ENCODE results near the gene HMX1.
A peak's percentile ranks its signal among the peaks of the same experiment; 100 is the strongest.

HMX1 gene

DNA sequence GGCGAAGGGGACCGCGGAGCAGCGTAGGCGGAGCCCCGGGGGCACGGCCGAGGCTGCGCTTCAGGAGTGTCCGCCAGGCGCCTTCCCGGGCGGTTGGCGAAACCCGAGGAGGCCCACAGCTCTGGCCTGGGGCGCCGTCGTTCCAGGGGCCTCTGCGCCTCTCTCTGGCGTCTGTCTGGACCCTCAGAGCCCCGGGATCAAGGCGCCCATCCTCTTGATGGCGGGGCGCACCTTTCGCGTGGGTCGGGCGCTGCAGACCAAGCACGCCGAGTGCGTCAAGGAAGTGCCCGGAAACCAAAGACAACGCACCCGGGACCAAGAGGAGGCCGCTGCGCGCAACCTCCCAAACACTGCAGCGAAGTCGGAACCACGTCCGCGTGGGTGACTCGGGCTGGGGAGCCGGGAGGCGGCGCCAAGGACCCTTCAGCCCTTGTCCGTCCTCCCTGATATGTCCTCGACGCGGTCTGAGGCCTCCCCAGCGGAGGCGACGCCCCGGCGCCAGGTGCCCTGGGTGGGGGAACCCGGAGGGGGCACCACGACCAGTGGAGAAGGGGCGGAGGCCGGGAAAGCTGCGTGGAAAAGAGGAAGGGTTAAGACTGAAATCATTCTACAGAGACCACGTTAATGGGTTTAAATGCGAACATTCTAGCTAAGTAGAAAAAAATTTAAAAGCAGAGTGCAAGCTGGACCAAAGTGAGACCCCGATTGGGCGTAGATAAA is 9.9 kb downstream of the HMX1 start:
- no peak for DNase-seq (ENCODE audit: low read depth)
- no peak overlapping the region for H3K4me3 ChIP-seq (ENCODE audit: low read depth, low read length)

GRCh38 chr4:8860892-8861575 is 10.6 kb downstream of the HMX1 start:
- H3K4me3 ChIP-seq (ENCODE audit: low read depth, low read length), result no peak overlapping the region
- no peak for DNase-seq (ENCODE audit: low read depth)

DNA sequence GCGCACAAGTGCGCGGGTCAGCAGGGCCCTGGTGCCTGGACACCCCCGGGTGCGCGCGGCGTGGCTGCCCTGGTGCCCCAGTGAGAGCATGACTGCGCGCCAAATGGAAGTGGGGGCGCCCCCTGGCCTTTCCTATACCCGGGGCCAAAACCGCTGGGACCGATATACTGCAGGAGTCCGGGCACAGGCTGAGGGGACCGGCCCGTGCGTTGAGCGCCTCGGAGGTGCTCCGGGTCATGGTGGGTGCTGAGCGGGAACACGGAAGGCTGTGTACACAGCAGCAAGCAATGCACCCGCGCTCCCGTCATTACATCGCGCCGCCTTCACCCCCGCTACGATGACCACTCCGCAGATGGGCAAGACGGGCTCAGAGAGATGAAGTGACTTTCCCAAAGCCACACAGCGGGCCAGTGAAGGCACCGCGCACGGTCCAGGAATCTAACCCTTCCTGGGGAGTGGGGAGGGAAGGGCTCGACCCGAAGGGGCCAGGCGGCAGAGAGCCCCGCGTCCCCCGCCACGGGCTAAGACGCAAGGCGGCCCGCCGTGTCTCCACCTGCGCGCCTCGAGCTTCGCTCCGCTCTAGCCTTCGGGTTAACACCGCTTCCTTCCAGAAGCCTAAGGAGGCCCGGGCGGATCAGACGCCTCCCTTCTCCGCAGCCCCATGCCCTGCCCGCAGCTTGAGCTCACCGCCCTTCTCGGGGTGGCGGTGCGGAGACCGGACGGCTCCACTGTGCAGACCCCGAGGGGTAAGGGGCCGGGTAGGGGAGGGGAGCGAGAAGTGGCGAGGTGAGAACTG is 11.3 kb downstream of the HMX1 start:
- no peak overlapping the region for H3K4me3 ChIP-seq (ENCODE audit: low read depth, low read length)
- no peak for DNase-seq (ENCODE audit: low read depth)

DNA sequence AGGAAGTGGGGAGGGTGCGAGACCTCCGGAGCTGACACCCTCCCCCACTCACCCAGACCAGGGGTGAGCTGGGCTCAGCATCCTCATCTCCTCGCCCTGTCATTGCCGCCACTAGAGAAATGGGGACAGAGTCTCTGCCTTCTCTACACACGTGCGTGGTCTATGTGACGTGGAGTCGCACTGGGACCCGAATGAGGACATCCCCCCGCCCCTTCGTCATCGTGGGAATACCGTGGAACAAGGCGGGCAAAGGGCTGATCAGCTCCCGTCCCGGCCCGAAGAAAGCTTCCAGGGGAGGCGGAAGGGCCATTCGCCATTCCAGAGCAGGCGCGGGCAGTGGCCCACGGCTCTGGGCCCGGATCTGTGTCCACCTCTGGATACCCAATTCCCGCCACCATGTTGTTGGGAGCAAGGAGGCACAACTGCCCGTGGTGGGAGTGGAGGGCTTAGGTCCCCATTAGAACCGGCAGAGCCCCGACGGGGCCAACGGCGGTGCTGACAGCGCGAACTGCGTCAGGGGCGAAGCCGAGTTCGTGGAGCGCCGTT is 12.0 kb downstream of the HMX1 start:
- no peak for DNase-seq (ENCODE audit: low read depth)
- no peak overlapping the region for H3K4me3 ChIP-seq (ENCODE audit: low read depth, low read length)

- no peak overlapping the region for H3K4me3 ChIP-seq (ENCODE audit: low read depth, low read length)
- DNase-seq (ENCODE audit: low read depth), result no peak
Measured at GRCh38 chr4:8858701-8859210, 12.9 kb downstream of the HMX1 start.

DNA sequence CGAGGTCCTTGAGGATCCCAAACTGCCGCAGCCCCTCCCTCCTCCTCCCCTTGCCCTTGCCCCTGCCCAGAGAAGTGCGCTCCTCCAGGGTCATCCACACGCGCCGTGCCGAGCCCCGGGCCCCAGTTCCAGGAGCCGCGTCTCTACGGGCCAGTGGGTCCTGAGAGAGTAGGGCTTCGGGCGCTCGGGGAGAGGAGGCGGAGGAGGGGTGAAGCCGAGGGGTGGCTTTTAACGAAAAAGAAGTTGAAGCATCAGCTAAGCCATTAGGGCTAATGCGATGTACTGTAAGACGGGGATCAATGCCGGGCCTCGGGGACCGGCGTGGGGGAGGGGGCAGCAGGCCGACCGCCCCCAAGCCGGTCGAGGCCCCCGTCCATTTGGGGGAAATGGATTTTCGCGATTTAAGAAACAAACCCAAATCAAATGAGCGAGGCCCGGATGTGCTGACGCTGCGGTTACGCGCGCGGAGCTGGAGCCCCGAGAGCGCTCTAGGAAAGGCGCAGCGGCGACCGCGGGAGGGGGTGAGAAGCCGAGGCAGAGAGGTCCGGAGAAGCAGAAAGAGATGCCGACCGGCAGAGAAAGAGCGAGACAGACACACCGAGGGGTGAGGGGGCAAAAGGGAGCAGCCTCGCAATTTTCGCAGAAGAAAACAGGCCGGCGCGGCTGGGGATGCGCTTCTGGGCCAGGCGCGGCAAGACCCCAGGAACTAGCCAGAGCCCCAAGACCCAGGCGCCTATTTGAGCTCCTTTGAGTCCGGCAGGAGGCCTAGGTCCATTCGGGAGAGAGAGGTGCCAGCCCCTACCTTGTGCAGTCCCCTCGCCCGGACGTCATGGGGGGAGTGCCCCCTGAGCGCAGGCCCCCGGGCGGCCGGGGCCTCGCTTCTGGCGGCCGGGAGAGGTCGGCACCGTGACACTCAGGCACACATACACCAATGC is 13.6 kb downstream of the HMX1 start:
- H3K4me3 ChIP-seq (ENCODE audit: low read depth, low read length), result no peak overlapping the region
- no peak for DNase-seq (ENCODE audit: low read depth)

DNA sequence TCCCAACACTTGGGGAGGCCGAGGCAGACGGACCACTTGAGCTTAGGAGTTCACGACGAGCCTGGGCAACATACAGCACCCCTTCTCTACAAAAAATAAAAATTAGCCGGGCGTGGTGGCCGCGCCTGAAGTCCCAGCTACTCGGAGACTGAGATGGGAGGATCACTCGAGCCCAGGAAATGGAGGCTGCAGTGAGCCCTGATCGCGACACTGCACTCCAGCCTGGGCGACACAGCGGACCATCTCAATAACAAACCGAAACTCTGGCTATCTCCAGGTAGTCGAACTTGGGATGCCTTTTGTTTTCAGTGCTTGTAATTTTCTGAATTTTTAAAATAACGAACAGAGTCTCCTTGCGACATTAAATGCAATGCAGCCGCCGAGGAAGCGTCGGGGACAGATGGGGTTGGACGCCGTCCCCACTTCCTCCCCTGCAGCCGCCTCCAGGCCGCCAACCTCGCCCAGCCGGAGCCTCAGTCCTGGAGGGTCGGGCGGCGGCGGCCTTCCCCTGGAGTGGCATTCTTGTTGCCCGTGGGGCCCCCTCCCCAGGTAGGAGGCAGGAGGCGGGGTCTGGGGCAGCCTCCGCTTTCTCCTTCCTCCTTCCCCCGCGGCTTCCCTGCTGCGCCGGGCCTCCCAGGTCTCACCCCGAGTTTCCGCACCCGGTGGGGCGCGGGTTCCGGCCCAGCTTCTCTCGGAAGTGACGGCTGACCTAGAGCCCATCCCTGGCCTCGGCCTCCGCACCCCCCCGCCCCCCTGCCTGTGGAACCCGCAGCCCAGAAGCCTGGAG is 14.6 kb downstream of the HMX1 start:
- no peak overlapping the region for H3K4me3 ChIP-seq (ENCODE audit: low read depth, low read length)
- DNase-seq (ENCODE audit: low read depth), result no peak

DNA sequence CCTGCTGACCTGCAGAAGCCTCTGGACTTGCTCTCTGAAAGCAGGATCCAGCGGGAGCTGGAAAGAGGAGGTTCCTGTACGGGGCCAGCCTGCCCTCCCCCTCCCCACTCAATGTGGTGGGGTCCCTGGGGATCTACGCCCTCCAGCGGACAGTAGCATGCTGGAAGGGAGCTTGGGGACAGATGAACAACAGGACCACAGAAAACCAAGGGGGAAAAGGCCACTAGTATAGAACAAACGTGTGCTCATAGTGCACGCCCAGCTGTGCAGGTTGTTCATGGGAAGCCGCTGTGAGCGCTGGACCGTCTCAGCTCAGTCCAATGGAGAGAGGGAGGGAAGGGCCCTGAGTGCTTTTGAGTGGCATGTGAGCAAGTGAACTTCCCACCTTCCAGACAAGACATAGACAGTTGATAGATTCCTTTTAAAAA is 15.8 kb downstream of the HMX1 start:
- DNase-seq (ENCODE audit: low read depth), result no peak
- no peak overlapping the region for H3K4me3 ChIP-seq (ENCODE audit: low read depth, low read length)

- peak; percentile 5 for DNase-seq (ENCODE audit: low read depth)
- no peak overlapping the region for H3K4me3 ChIP-seq (ENCODE audit: low read depth, low read length)
Measured at GRCh38 chr4:8854931-8855330, 16.7 kb downstream of the HMX1 start.

- no peak overlapping the region for H3K4me3 ChIP-seq (ENCODE audit: low read depth, low read length)
- no peak for DNase-seq (ENCODE audit: low read depth)
Measured at GRCh38 chr4:8854016-8854415, 17.6 kb downstream of the HMX1 start.

DNA sequence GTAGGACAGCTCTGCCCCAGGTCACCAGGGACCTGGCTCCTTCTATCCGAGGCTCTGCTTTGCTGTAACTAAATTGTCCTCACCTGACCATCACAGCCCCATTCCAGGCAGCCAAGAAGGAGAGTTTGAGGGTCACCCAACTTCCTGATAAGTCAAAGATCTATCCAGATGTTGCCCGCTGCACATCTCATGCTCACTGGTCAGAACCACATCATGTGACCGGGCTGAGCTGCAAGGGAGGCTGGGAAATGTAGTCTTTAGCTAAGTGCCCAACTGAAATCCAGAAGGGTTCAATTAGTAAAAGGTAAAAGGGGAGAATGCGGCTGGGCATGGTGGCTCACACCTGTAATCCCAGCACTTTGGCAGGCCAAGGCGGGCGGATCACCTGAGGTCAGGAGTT is 18.4 kb downstream of the HMX1 start:
- DNase-seq (ENCODE audit: low read depth), result no peak
- no peak overlapping the region for H3K4me3 ChIP-seq (ENCODE audit: low read depth, low read length)

GRCh38 chr4:8852118-8852704 is 19.4 kb downstream of the HMX1 start:
- no peak for DNase-seq (ENCODE audit: low read depth)
- no peak overlapping the region for H3K4me3 ChIP-seq (ENCODE audit: low read depth, low read length)

DNA sequence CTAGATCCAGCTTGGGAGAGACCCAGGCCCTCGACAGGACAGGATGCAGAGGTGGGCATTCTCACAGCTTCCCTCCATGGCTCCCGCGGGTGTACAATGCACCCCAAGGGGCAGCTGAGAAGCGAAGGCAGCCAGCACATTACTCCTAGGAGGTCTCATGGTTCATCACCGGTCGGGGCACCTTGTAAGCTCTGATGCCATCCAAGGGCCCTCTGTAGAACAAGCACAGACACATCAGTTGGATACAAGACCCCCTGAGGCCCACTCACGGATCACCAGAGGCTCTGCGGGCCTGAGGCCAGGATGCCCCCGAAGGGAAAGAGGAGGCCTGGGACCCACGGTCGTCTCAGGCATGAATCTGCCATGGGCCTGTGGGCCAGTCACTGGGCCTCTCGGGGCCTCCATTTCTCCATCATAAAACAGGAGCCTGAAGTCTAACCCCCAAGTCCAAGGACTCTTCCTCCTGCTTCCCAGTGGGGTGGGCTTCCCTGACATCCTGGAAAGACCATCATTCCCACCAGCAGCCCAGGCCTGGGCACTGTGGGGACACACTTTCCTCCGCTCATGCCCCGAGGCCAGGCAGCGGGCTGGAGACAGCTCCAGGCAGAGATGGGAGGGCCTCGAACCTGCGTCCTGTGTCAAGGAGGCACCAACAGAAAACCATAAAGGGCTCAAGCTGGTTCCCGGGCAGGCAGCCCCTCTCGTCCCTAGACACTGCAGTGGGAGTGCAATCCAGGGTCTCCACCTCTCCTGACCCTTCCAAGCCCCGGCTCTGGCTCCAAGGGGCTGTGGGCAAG is 20.1 kb downstream of the HMX1 start:
- H3K4me3 ChIP-seq (ENCODE audit: low read depth, low read length), result no peak overlapping the region
- DNase-seq (ENCODE audit: low read depth), result no peak

- no peak overlapping the region for H3K4me3 ChIP-seq (ENCODE audit: low read depth, low read length)
- no peak for DNase-seq (ENCODE audit: low read depth)
Measured at GRCh38 chr4:8850830-8851188, 20.8 kb downstream of the HMX1 start.

DNA sequence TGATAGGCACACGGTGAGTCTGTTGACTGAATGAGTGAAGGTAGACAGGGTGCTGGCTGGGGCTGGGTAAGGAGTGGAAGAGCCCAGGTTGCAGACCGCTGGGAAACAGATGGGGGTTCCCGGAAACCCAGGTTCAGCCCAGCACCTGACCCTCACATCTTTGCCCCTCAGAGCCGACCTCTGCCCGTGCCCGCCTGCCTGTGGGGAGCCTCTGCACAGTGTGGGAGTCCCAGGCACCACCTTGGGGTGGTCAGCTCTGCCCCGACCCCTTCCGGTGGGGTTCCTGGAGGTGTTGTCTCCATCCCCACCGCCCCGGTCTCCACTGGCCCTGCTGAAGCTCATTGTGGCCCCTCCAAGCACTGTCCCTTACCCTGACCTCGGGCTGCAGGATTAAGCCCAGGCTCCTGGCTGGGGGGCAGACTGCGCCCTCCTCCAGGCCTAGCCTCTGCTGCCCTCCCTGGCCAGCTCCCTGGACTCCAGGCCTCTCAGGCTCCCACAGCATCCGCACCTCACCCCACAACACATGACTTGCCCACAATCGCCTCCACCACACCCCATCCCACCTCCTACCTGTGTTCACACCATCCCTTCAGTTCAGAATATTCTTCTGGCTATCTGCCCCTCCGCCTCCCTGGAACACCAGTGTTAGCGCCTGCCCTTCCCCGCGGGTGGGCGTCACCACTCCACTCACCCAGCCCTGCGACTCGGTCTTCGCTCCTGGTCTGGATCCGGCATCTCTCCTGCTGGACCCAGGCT is 21.4 kb downstream of the HMX1 start:
- H3K4me3 ChIP-seq (ENCODE audit: low read depth, low read length), result no peak overlapping the region
- DNase-seq (ENCODE audit: low read depth), result no peak

- DNase-seq (ENCODE audit: low read depth), result no peak
- H3K4me3 ChIP-seq (ENCODE audit: low read depth, low read length), result no peak overlapping the region
Measured at GRCh38 chr4:8849266-8850073, 22.2 kb downstream of the HMX1 start.

Data from skeletal muscle cell (primary cell).